NCI-H1417 treated with DMSO at 0.1 percent for 48 hours (cell line): Measurements from ENCODE around the gene ZMYND12.

Experiments used
- DNase-seq: peaks from one replicate; lab custom pipeline; 2025; lab: John Stamatoyannopoulos, UW

Gene ZMYND12

GRCh38 chr1:42439940-42440339 lies 15.9 kb downstream of the ZMYND12 start:
- no peak for DNase-seq

DNA sequence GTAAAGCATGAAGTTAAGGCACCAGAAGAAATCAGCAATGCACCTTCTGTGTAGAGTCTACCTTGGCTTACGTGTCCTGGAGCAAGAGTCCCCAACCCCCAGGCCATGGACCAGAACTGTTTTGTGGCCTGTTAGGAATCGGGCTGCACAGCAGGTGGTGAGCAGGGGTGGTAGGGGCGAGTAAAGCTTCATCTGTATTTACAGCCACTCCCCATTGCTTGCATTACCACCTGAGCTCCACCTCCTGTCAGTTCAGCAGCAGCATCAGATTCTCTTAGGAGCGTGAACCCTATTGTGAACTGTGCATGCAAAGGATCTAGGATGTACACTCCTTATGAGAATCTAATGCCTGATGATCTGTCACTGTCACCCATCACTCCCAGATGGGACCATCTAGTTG lies 21.5 kb downstream of the ZMYND12 start:
- no peak for DNase-seq

- DNase-seq, result no peak
Measured at GRCh38 chr1:42433369-42433768, 22.5 kb downstream of the ZMYND12 start.

- no peak for DNase-seq
Measured at GRCh38 chr1:42432714-42433113, 23.1 kb downstream of the ZMYND12 start.

- DNase-seq, result no peak
Measured at GRCh38 chr1:42431514-42431913, 24.3 kb downstream of the ZMYND12 start.

GRCh38 chr1:42430286-42431135 lies 25.3 kb downstream of the ZMYND12 start:
- DNase-seq, result no peak

DNA sequence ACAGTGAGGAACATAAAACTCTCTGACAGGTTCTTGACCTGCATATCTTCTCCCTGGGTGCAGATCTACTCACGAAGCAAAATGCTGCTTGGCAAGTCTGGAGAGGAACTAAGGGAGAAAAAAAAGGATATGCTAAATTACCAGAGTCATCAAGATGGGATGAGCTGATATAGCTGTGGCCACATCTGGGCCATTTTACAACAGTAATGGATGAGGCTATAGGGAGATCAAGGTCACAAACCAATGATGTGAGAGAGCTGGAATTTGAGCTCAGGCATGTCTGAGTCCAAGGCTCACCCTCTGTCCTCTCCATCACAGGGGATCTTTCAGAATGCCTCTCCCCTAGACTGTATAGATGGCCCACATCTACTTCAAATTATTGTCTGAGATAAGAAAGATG lies 26.2 kb downstream of the ZMYND12 start:
- no peak for DNase-seq

DNA sequence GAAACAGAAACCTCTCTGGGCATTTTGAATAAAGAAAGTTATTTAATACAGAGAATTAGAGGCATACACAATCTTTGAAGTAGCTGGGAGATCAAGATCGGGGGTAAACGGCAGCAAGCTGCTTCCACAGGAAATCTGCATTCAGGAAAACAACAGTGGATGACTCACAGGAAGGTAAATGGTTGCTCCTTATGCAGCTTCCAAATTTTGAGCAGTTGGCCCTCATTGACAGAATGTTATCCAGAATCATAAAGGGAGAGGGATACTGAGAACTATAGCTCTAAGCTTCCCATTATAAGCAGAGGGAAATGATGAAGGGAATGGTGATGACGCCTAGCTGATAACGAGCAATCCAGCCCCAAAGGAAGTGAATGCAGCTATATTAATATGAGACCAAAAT lies 28.6 kb downstream of the ZMYND12 start:
- no peak for DNase-seq

DNA sequence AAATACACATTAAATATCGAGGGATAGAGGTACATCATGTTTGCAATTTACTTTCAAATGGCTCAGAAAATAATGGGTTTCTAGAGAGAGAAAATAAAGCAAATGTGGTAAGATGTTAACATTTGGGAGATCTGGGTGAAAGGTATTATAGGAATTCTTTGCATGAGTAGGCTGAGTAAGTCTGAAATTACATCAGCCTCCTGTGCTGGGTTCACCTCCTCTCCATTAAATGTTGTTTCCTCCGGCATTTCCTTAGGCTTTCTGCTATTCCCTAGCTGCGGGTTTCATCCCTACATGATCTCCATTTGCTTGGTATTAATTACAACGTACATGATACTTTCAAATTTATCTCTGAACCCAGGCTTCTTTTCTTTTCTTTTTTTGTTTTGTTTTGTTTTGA lies 31.6 kb downstream of the ZMYND12 start:
- DNase-seq, result no peak

- no peak for DNase-seq
Measured at GRCh38 chr1:42423681-42424080, 32.1 kb downstream of the ZMYND12 start.

- DNase-seq, result no peak
Measured at GRCh38 chr1:42422737-42423136, 33.1 kb downstream of the ZMYND12 start.

- peak; percentile 86 for DNase-seq
Measured at GRCh38 chr1:42420911-42421585, 34.8 kb downstream of the ZMYND12 start.

GRCh38 chr1:42420121-42420520 lies 35.7 kb downstream of the ZMYND12 start:
- no peak for DNase-seq

- no peak for DNase-seq
Measured at GRCh38 chr1:42419126-42419821, 36.5 kb downstream of the ZMYND12 start.

DNA sequence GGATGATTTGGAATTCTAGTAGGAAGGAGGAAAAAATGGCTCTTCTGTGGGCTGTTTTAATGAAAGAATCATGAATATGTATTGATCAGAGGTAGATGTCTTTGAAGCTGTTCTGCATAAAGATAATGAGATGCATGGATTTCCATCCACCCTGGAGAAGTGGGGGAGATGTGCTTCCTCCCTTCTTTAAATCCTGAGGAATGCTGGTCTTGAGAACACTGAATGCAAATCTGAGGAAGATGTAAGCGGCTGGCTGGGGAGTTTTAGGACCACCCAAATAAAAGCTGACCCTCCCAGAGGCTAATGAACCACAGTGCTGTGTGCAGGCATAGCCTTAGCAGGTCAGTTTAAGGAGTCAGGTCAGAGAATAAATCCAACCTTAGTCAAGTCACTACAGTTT lies 37.3 kb downstream of the ZMYND12 start:
- no peak for DNase-seq

DNA sequence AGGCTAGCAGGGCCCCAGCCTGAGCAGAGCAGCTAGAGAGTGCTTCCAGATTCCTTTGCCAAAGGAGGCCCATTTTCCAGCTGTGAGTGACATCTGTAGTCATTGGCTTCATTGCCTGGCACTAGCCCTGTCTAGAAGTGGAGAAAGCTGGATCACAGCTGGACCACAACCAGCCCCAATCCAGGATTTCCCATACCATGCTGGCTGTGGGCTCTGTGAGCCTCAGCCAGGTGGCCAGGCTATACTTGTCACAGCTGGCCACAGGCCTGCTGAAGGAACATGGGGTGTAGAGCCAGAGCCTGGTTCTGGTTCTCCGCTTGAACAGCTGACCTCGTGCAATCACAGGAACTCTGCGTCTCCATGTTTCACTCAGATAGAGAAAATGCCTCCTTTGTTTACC lies 38.7 kb downstream of the ZMYND12 start:
- DNase-seq, result no peak

- no peak for DNase-seq
Measured at GRCh38 chr1:42414551-42415496, 41.0 kb downstream of the ZMYND12 start.

- DNase-seq, result no peak
Measured at GRCh38 chr1:42403880-42404400, 51.9 kb downstream of the ZMYND12 start.

DNA sequence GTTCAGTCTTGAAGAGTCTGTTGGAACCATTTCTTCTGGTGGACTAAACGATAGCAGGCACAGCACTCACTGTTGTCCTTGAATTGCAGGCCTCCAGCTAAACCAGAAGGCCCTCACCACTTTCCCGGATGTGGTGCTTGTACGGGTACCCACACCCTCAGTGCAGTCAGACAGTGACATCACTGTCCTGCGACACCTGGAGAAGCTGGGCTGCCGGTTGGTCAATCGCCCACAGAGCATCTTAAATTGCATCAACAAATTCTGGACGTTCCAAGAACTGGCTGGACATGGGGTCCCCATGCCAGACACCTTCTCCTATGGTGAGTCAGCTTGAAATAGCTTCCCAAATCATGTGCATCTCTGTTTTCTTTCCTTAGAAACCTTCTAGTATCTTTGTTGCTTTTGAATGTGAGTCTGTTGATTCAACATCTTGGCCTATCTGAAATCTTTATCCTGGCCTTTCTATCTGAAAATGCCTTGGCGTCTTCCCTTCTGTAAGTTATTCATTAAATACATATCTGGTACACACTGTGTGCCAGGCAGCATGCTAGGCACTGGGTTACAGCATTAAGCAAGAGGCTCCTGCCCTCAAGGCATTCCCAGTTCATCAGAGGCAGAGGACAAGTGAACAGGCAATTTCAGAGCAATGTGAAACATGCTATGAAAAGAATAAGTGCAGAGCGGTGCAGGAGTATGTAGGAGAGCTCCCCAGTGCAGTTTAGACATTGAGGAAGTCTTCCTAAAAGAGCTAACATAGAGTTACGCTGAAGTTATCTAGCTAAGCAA lies 56.3 kb downstream of the ZMYND12 start:
- DNase-seq, result no peak

DNA sequence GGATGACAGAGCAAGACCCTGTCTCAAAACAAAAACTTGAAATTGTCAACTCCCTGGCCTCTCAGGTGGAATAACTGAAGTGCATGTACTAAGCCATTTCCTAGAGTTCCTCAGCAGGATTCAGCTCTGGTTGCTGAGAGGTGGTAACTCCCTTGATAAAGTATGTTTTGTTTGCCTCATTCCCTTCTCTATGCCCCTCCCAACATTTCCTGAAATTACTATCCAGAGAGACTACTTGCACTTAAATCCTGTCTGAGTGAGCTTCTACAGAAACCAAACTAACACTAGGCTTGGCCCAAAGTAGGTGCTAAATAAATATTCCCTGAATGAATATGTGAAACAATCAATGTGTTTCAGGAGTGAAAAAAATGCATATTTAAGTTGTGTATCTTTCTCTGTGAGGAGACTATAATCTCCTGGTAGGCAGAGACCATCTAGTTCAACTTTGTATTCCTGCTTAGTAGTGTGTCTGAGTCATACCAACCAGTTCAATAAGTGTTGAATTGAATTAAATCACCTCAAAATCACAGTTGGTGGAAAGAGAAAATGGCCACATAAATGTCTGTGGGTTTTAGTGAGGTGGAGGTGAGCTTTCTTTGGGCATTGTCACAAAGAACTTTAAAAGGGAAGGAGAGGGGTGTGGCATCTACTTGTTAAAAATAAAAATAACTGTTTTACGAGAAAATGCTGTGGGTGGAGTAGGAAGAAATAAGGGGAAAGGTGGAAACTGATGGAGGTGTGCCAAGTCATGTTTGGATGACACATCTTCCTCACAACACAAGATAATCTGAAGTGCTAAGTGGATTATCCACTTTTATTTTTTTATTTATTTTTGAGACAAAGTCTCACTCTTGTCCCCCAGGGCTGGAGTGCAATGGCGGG lies 62.6 kb downstream of the ZMYND12 start:
- no peak for DNase-seq
